Occipital lobe (tissue), 2 donors: ENCODE measurements around the gene COPS7B. TPM values are rescaled to one million over a fixed set of nuclear protein-coding genes. Genes with fewer than 3 reads are reported as not detected.

Experiments
- DNase-seq: peaks from one replicate; lab custom pipeline; 2025; lab: John Stamatoyannopoulos, UW
- total RNA-seq: library from RNA; depleted of rRNA; stranded (reverse); fragments of >200 nt; gene quantifications from one replicate; pipeline ENCODE4 v1.2.3, GENCODE V29; 2014

The COPS7B gene
- total RNA-seq, 1 donor from 2014 or later, result 22.3 TPM

DNA sequence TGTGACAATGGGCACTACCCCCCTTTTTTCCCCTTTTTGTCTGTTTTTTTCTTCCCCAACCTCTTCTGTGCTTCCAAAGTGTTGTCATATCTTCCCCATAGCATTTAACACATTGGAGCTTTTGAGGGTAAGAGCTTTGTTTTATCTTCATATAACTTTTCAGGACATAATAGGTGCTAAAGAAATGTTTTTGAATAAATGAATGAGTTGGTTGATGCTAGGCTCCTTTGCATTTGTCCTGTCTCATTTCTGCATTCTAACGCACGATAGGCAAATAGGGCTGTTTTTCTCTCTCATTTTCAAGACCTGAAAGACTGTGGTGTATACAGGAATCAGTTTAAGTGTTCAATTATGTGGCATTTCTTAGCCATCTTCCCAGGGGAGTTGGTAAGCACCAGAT lies 832 bp upstream of the COPS7B start:
- no peak for DNase-seq

DNA sequence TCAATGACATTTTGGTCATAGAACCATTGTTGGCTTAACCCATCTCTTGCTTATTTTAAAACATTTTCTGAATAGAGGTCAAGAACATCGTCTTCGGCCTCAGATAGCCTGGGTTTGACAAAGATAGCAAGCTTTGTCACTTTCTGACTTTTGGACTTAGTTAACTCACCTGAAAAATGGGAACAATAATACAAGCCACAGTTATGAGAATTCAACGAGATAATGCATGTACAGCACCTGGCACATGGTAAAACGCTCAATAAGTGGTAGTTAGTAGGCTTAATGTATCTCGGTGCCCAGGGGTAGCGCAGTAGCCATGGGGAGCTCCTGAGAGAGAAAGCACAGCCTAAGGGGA lies 446 bp upstream of the COPS7B start:
- DNase-seq, result no peak

DNA sequence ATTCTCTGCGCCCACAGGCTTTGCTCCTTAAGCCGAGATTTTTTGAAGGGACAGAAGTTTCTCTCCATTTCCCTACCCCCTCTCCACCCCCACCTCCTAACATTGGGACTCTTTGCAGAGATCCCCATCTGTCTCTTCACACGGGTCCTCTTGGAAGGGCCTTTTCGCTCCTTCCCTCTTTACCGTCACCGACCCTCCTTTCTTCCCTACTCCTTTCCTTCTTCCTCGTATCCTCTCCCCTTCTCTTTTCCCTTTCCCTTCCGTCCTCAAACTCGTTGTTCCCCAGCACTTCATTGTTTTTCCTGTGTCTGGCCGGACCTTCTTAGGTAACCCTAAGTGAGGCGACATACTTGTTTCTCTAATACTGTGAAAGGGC lies 660 bp downstream of the COPS7B start:
- no peak for DNase-seq

DNA sequence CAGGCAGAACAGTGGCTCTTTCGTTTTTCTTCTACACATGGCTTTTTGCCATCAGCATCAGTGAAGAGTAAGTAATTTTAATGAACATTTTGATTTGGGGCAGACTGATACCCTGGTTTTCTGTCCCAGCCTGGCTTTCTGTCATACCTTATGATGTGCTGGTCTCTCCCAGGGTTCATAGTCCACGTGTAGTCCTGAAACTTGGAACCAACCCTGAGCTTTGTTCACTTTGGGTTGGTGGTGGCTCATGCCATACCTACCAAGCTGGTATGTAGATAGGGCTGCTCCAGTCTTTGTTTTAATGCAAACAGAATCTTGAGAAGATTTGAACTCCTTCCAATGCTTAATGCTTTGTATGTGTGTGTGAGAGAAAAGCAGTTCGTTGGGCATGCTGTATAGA lies 4.9 kb downstream of the COPS7B start:
- DNase-seq, result no peak

DNA sequence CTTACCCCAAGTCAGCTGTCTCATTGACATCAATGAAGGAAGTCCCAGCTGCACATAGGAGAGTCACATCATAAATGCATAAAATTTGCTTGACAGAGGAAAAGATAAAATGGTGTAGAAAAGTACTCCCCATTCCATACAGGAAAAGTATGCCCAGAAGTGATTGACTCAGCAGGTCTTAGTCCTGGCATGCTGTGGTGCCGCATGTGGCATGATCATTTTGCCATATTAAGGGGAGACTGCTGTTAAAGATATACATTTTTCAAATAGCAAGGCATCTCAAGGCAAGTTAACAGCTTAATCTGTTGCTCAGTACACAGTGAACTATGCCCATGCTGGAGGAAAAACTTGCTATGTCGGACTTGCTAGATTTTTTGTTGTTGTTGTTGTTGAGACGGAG lies 8.1 kb downstream of the COPS7B start:
- DNase-seq, result no peak

DNA sequence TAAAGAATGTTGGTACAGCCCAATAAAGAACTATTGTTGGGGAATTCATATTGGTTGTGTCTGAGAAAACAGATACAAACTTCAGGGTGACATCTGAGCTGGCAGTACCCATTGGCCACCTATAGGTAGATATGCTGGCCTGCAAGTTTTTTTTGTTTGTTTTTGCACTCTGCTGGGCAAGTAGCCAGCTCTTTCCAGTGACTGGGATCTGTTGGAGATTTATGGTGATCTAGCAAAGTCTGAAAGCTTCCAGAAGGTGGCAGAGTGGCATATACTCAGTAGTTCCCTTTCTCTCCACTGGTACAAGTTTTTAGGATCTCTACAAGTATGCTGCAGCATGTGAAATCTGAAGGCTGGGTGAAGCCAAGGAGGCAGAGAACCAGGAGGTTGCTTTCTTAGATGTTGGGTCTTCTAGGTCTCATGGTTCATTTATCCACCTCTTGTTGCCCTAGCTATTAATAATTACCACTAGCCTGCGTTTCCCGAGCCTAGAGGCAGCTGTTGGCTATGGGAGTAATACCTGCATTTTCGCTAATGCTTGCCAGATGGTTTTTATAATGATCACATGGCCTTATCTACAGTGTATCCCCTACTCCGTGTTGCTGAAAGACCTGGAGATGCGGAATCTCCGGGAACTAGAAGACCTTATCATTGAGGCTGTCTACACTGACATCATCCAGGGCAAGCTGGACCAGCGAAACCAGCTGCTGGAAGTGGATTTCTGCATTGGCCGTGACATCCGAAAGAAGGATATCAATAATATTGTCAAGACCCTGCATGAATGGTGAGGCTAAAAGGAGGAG lies 9.5 kb downstream of the COPS7B start:
- no peak for DNase-seq

DNA sequence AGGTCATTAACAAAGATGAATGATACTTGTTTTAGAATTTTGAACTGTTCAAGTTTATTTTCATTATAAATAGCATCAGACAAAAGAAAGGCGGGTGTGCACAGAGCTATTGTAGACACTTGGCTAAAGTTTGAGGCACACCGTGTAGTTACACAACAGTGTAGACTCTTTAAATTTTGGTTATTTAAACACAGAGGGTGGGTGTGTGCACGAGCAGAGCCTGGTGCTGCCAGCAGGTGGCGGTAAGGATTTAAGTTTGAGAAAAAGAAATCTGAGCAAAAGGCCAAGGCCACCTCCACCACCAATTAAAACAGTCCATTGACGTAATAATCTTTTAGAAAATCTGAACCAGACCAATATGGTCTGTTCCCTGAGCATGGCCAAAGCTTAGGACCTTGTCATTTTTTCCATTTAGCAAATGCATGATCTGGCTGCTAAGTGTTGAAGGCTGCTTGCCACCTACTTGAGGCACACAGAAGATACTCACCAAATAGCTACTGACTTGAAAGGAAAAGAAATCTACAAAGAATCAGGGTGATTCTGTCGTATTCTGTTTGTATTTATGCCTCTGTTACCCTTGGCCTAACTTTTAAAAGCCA lies 14.3 kb downstream of the COPS7B start:
- no peak for DNase-seq

DNA sequence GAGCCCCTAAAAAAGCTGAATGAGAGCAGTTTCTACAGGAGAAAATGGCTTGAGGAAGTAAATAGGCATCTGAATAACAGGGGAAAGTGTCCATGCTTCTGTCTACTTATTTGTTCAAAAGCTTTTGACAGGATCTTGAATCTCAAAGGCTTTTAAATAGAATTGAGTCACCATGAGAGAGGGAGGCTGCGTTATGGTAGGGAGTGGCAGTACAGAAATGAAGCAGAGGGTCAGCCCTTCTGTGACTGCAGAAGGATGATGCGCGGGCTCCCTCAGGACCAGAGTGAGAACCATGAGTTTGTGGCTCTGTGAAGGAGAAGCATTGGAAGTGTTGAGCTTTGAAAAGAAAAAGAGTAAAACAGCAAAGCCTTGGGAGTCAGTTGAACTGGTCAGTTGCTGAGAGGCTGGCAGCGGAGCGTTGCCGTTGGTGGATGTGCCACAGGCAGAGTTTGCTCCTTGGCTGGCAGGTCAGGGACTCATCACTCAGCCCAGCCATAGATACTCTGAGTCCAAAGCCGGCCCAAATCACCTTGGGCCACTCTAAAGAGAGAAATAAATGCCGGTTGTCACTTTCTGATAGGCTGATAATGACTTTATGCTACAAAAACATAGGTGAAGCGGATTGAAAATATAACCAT lies 17.4 kb downstream of the COPS7B start:
- DNase-seq, result no peak

DNA sequence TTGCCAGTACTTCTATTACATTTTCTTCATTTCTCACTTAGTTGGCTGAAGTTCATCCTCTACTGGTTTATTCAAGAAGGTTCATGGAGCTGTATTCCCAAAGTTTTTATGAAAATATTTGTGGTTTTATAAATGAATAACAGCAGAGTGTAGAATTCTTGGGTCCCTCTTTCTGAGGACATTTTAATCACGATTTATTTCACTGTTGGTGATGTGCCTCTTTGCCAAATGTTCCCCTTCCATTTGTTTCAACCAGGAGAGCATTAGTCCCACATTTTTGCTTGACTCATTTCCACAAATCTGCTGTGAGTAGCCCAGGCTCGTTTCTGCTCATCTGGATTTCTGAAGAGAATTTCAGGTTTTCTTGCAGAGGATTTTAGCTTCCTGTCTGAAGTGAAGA lies 20.8 kb downstream of the COPS7B start:
- no peak for DNase-seq

DNA sequence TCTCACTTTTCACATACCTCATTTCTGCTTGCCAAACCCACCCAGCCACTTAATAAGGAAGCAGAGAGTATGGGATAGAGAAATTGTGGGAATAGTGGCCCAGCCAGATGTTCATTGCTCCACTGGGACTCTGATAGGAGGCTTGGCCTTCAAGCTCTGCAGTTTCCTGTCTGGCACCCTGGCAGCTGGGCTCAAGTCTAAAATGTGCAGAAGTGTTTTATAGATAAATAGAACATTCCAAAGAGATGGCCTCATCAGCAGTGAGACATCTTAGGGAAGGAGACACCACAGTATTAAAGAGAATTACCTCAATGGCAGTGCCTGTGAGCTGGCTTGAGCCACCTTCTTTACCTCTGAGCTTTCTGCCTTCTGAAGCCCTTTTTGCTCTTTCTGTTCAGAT lies 24.7 kb downstream of the COPS7B start:
- DNase-seq, result no peak

DNA sequence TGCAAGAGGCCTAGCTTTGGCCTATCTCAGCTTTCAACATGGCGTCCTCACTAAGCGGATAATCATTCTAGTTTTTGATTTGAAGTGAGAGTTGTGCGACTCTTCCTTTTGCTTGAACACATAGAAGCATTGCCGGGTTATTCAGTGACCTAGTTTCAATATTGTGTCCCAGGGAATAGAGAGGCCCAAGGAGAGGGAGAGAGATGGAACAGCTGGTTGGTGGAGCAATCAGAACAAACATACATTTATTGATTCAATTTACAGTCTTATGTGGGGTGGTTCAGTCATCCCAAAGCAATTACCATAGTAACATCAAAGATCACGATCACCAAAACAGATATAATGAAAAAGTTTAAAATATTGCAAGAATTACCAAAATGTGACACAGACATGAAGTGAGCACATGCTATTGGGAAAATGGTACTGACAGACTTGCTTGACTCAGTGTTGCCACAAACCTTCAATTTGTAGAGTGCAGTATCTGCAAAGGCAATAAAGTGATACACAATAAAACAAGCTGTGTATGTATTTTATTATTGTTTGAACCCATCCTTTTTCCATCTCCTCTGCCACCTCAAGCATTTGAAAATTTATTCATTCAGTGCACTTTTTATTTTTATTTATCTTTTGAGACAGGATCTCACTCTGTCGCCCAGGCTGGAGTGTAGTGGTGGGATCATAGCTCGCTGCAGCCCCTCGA lies 30.2 kb downstream of the COPS7B start:
- no peak for DNase-seq

DNA sequence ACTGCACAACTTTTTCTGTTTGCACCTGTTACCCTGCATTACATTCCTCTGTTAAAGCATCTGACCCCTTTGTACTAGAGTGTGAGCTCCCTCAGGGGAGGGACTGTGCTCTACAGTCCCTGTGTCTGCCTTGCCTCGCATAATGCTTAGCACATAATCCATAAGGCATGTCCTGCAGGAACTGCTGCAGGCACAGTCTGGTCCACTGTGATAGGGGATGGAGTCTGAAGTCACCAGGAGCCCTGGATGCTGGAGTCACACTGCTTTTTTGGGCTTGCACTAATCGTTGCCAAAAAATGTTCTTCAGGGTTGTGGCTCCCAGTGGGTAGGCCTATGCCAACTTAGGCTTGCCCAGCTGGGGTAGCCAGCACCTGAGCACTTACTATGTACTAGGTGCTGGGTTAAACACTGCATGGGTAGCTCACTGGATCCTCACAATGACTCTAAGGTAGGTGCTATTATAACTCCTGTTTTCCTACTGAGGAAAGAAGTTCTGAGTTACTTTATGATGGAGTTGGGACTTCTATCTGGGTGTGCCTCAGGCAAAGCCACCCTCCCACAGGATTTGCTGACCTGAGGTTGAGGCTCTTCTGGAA lies 33.3 kb downstream of the COPS7B start:
- DNase-seq, result no peak

DNA sequence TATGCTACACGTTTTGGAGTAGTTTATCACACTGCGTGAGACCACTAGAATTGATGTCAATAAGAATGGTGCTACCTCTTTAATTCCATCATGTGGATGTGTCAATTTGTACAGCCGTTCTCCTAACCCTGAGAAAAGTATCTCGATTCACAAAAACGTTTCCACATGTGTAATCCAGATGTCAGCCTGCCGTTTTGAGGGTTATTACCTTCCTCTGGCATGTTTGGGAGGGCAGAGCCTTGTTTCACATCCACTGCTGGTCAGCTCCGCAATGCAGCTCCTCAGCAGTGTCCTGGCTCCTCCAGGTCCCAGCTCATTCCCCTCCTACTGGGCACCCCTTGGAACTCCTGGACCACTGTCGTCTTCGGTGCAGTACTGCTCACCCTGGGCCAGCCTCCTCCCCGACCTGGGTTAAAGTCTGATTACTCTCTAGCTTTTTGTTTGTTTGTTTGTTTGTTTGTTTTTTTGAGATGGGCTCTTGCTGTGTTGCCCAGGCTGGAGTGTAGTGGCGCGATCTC lies 34.6 kb downstream of the COPS7B start:
- DNase-seq, result no peak

DNA sequence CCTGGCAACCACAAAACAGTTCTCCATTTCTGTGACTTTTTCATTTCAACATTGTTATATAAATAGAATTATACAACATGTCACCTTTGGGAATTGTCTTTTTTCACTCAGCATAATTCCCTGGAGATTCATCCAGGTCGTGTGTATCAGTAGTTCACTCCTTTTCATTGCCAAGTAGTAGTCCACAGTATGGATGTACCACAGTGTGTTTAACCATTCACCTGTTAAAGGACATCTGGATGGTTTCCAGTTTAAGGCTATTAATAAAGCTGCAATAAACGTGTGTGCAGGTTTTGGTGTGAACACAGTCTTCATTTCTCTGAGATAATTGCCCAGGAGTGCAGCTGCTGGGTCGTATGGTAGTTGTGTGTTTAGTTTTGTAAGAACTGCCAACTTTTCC lies 35.7 kb downstream of the COPS7B start:
- no peak for DNase-seq

DNA sequence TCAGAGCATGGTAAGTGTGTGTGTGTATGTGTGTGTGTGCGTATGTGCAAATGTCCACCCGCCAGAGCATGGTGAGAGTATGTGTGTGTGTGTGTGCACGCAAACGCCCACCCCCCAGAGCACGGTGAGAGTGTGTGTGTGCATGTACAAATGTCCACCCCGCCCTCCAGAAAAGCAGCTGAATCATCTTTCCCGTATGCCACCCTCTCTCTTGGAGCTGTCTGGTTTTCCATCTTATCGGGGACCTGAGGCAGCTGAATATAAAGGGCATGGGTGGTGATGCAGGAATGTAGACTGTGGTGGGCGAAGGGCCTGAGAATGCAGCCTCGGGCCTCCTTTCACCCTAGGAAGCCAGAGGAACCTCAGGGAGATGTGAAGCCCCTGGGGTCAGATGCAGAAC lies 66.9 kb downstream of the COPS7B start:
- no peak for DNase-seq

DNA sequence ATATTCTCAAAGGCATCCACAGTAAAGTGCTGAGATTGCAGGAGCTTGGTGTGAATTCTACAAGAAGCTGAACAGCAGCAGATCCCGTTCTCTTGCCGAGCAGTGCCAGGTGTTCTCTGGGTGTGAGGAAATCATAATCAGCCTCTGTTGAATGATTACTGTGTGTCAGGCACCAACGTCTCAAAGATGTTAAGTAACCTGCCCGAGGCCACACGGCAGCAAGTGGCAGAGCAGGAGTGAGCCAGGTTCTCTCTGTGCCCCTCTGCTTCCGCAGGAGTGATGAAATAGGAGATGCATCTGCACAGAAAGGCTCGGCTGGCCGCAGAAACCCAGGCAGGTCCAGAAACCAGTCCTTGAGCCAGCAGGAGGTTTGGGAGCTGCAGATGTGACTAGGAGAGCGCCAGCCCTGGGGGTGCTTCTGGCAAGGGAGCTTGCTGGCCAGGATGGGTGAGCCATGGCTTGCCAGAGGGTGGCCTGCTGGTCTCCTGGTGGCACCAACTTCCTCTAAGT lies 68.4 kb downstream of the COPS7B start:
- no peak for DNase-seq

DNA sequence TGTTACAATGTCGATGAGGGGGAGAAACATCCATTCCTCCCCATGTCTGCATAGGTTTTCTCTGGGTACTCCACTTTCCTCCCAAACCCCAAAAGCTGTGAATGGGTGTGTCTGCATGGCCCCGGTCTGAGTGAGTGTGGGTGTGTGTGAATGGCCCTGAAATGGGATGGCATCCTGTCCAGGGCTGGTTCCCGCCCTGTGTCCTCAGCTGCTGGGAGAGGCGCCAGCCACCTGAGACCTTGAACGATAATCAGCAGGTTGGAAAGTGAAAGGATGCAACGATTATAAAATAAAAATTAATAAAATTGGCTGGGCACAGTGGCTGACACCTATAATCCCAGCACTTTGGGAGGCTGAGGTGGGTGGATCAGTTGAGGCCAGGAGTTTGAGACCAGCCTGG lies 70.7 kb downstream of the COPS7B start:
- DNase-seq, result no peak
